ENCODE data around the gene NFYA. TPM values are rescaled to one million over a fixed set of nuclear protein-coding genes. Genes with fewer than 3 reads are reported as not detected.

NFYA gene
- total RNA-seq, 1 experiment from 2014 or later, result 31.9 TPM

DNA sequence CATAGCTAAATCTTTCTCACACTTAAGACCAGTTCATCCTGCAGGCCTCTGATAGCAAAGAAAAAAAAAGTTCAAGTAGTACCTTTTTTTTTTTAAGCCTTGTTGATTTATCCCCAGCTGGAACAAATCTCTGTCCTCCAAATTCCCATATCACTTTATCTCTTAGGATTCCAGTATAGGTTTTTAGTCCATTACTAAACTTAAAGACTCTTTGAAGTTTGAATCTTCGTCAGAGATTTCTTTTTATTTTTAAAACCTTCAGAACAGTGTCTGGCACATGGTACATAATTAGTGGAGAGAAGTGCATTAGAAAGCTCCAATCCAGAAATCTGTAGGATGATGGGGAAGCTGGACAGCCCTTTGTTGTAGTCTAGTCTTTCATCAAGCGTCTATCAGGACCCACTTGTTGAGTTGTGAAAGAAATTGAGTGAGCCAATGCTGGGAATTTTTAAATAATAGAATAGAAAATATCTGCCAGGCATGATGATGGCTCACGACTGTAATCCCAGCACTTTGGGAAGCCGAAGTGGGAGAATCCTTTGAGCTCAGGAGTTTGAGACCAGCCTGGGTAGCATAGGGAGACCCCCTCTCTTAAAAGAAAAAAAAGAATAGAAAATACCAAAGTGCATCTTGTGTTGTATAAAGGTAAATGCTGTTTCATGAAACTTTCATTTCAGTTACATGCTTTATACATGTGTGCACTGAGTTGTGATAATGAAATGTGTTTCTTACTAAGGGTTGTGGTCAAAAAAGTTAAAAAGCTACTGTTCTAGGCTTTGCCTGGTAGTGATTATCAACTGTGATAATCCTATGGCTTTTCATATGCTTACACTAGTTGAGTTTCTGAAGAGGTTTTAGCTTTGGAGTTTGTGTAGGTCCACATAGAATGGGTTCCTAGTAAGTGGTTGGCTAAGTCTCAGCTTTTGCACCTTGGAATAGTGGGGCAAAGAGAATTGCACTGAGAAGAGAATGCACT lies 3.2 kb downstream of the NFYA start:
- H4K20me1 ChIP-seq (ENCODE audit: insufficient read depth), result peaks cover 49% of the 10 kb centered on the region
- H3K27ac ChIP-seq, result no peak overlapping the region
- no TSS peak for BruUV-seq (replicated peaks)
- H3K4me3 ChIP-seq, result 0 out of 2 replicates have a peak overlapping the region, but pooled peaks have one; percentile 82
- no peak overlapping the region for H2AFZ ChIP-seq
- ChIA-PET CTCF (no interaction called here), POLR2A (ENCODE audit: unreplicated experiment) (no interaction called here)
- no peaks in the 10 kb centered on the region for H3K27me3 ChIP-seq (ENCODE audit: insufficient read depth, low read depth)
- peaks cover 20% of the 10 kb centered on the region for H3K4me1 ChIP-seq (replicated peaks; ENCODE audit: insufficient read depth)
- TF ChIP-seq, protein P1, sequence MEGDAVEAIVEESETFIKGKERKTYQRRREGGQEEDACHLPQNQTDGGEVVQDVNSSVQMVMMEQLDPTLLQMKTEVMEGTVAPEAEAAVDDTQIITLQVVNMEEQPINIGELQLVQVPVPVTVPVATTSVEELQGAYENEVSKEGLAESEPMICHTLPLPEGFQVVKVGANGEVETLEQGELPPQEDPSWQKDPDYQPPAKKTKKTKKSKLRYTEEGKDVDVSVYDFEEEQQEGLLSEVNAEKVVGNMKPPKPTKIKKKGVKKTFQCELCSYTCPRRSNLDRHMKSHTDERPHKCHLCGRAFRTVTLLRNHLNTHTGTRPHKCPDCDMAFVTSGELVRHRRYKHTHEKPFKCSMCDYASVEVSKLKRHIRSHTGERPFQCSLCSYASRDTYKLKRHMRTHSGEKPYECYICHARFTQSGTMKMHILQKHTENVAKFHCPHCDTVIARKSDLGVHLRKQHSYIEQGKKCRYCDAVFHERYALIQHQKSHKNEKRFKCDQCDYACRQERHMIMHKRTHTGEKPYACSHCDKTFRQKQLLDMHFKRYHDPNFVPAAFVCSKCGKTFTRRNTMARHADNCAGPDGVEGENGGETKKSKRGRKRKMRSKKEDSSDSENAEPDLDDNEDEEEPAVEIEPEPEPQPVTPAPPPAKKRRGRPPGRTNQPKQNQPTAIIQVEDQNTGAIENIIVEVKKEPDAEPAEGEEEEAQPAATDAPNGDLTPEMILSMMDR (conservative IDR thresholded peaks at IDR 0.05), result no peak
- no peak for TF ChIP-seq EZH2 (IDR thresholded peaks at IDR 0.05; ENCODE audit: low read depth)
- H3K79me2 ChIP-seq (ENCODE audit: low read depth), result peaks cover 71% of the 10 kb centered on the region
- intact Hi-C loops (cut with micrococcal nuclease; ENCODE audit: unreplicated experiment), result loop anchor here (5.0 kb wide), 1 partner anchor 1964 kb away; no protein-coding TSS in a partner anchor
- H3F3A ChIP-seq (ENCODE audit: insufficient read depth, low read depth), result peaks cover 31% of the 10 kb centered on the region
- no peak for DNase-seq
- H3K36me3 ChIP-seq (ENCODE audit: low read depth), result peaks cover 33% of the 10 kb centered on the region
- H3K9me3 ChIP-seq (ENCODE audit: insufficient read depth, low read depth), result no peaks in the 10 kb centered on the region
- no peaks in the 10 kb centered on the region for H3K9me2 ChIP-seq (ENCODE audit: insufficient read depth)
- H3K4me2 ChIP-seq, result peak overlapping the region; percentile 91

DNA sequence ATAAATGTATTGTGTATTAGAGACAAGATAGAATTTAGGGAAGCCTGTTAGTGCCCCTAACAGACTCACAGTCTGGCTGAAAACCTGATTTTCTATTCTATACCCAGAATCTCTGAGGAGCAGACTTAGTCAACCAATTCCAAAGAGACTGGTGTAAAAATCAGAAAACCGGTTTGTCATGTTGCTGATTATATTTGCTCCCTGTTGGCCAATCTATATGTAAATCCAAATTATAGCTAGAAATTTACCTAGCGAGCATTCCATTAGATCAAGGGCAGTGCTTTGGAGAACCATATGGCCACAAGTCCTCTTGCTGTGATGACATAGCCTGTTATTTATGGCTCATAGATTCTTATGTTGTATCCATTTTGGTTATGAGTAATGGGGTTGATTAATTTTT lies 4.8 kb downstream of the NFYA start:
- ChIA-PET CTCF (no interaction called here), POLR2A (ENCODE audit: unreplicated experiment) (no interaction called here)
- peaks cover 57% of the 10 kb centered on the region for H4K20me1 ChIP-seq (ENCODE audit: insufficient read depth)
- no peak for TF ChIP-seq EZH2 (IDR thresholded peaks at IDR 0.05; ENCODE audit: low read depth)
- TF ChIP-seq, protein P1 (conservative IDR thresholded peaks at IDR 0.05), result no peak
- H3K36me3 ChIP-seq (ENCODE audit: low read depth), result peaks cover 44% of the 10 kb centered on the region
- intact Hi-C loops (cut with micrococcal nuclease; ENCODE audit: unreplicated experiment), result loop anchor here (5.0 kb wide), 1 partner anchor 1965 kb away; no protein-coding TSS in a partner anchor
- DNase-seq, result no peak
- no peaks in the 10 kb centered on the region for H3K27me3 ChIP-seq (ENCODE audit: insufficient read depth, low read depth)
- H3K4me3 ChIP-seq, result no peak overlapping the region
- no TSS peak for BruUV-seq (replicated peaks)
- H3K9me3 ChIP-seq (ENCODE audit: insufficient read depth, low read depth), result no peaks in the 10 kb centered on the region
- H3K79me2 ChIP-seq (ENCODE audit: low read depth), result peaks cover 70% of the 10 kb centered on the region
- H3F3A ChIP-seq (ENCODE audit: insufficient read depth, low read depth), result peaks cover 22% of the 10 kb centered on the region
- H3K9me2 ChIP-seq (ENCODE audit: insufficient read depth), result no peaks in the 10 kb centered on the region
- no peak overlapping the region for H3K27ac ChIP-seq
- H3K4me1 ChIP-seq (replicated peaks; ENCODE audit: insufficient read depth), result peaks cover 20% of the 10 kb centered on the region
- H3K4me2 ChIP-seq, result peak overlapping the region; percentile 11; the same call in 1 of the 2 replicates
- no peak overlapping the region for H2AFZ ChIP-seq

DNA sequence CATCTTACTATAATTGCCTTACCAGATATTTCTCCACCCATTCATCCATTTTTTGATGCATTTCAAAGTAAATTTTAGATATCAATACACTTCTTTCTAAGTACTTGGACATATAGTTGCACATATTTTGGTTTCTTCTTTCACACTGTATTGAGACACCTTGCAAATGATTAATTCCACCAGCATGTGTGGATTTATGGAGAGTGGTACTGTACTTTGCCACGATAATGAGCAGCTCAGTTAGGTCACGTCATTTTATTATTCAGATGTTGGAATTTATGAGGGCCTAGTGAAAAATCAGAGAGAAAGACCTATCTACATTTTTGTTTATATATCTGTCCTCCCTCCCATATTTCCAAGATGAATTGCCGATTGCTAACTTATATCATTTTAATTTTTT lies 5.3 kb downstream of the NFYA start:
- H3F3A ChIP-seq (ENCODE audit: insufficient read depth, low read depth), result peaks cover 25% of the 10 kb centered on the region
- no peaks in the 10 kb centered on the region for H3K9me3 ChIP-seq (ENCODE audit: insufficient read depth, low read depth)
- BruUV-seq (replicated peaks), result no TSS peak
- peaks cover 70% of the 10 kb centered on the region for H3K79me2 ChIP-seq (ENCODE audit: low read depth)
- ChIA-PET POLR2A (ENCODE audit: unreplicated experiment) (no interaction called here), CTCF (no interaction called here)
- H3K27me3 ChIP-seq (ENCODE audit: insufficient read depth, low read depth), result no peaks in the 10 kb centered on the region
- no peak for TF ChIP-seq EZH2 (IDR thresholded peaks at IDR 0.05; ENCODE audit: low read depth)
- TF ChIP-seq, protein P1 (conservative IDR thresholded peaks at IDR 0.05), result no peak
- no peak overlapping the region for H3K27ac ChIP-seq
- H3K36me3 ChIP-seq (ENCODE audit: low read depth), result peaks cover 48% of the 10 kb centered on the region
- H3K4me3 ChIP-seq, result no peak overlapping the region
- peaks cover 60% of the 10 kb centered on the region for H4K20me1 ChIP-seq (ENCODE audit: insufficient read depth)
- H2AFZ ChIP-seq, result no peak overlapping the region
- peaks cover 20% of the 10 kb centered on the region for H3K4me1 ChIP-seq (replicated peaks; ENCODE audit: insufficient read depth)
- H3K4me2 ChIP-seq, result no peak overlapping the region
- no peaks in the 10 kb centered on the region for H3K9me2 ChIP-seq (ENCODE audit: insufficient read depth)
- DNase-seq, result no peak
- intact Hi-C loops (cut with micrococcal nuclease; ENCODE audit: unreplicated experiment), result loop anchor here (5.0 kb wide), 1 partner anchor 1966 kb away; no protein-coding TSS in a partner anchor
